ENCODE data around the gene COL6A5. TPM values are rescaled to one million over a fixed set of nuclear protein-coding genes. Genes with fewer than 3 reads are reported as not detected.

COL6A5 gene
- total RNA-seq, 1 experiment from 2014 or later, result not detected

- BruUV-seq (replicated peaks), result no TSS peak
- no peaks in the 10 kb centered on the region for H3K4me1 ChIP-seq (ENCODE audit: control insufficient read depth in 1 of 2, insufficient read depth in 2 of 2, low read length in 2 of 2)
- peaks cover 73% of the 10 kb centered on the region for H3K27me3 ChIP-seq (ENCODE audit: insufficient read depth, low read length)
- ATAC-seq (no peak), DNase-seq (ENCODE audit: low read depth, low spot score) (no peak)
- CTCF ChIA-PET, result no interaction called here
- no peaks in the 10 kb centered on the region for H3K9me2 ChIP-seq (ENCODE audit: insufficient read depth)
- no peaks in the 10 kb centered on the region for H3K79me2 ChIP-seq (ENCODE audit: insufficient read depth, low read length)
- no peak overlapping the region for H3K4me3 ChIP-seq (replicated peaks in 1 of 2; ENCODE audit: low read depth in 1 of 2, low read length in 2 of 2)
- no peak overlapping the region for H3K9ac ChIP-seq (ENCODE audit: low read length)
- no peak overlapping the region for H3K27ac ChIP-seq (ENCODE audit: low read depth, low read length)
- H3K9me3 ChIP-seq (ENCODE audit: control insufficient read depth in 1 of 2, insufficient read depth in 1 of 2, low read depth in 1 of 2, low read length in 2 of 2), result no peaks in the 10 kb centered on the region
- H2AFZ ChIP-seq (ENCODE audit: low read depth, low read length, poor library complexity, severe bottlenecking), result no peak overlapping the region
- no peaks in the 10 kb centered on the region for H3K36me3 ChIP-seq (ENCODE audit: control insufficient read depth in 1 of 2, insufficient read depth in 2 of 2, low read length in 2 of 2)
- intact Hi-C loops (cut with micrococcal nuclease), result no loop called here
- POLR2A ChIA-PET, result no interaction called here
- TF ChIP-seq JUND (IDR thresholded peaks at IDR 0.05) (no peak), ZNF274 (IDR thresholded peaks at IDR 0.05; ENCODE audit: low read depth, low read length) (no peak), MAX (IDR thresholded peaks at IDR 0.05) (no peak), EGR1 (IDR thresholded peaks at IDR 0.05; ENCODE audit: low read depth) (no peak), ELF1 (IDR thresholded peaks at IDR 0.05; ENCODE audit: borderline replicate concordance, low read depth) (no peak)
- RAD21 ChIA-PET (ENCODE audit: low non-redundant PET in 1 of 2, low total read pairs in 2 of 2, uncharacterized antibody in 2 of 2, unreplicated experiment in 2 of 2), result no interaction called here
- H4K20me1 ChIP-seq (ENCODE audit: insufficient read depth), result no peaks in the 10 kb centered on the region
- H3K4me2 ChIP-seq (ENCODE audit: low read length), result no peak overlapping the region
Measured at GRCh38 chr3:130428871-130429712, 83.6 kb downstream of the COL6A5 start.

GRCh38 chr3:130429713-130430023 is 84.2 kb downstream of the COL6A5 start:
- no peaks in the 10 kb centered on the region for H3K9me3 ChIP-seq (ENCODE audit: control insufficient read depth in 1 of 2, insufficient read depth in 1 of 2, low read depth in 1 of 2, low read length in 2 of 2)
- no peaks in the 10 kb centered on the region for H3K79me2 ChIP-seq (ENCODE audit: insufficient read depth, low read length)
- RAD21 ChIA-PET (ENCODE audit: low non-redundant PET in 1 of 2, low total read pairs in 2 of 2, uncharacterized antibody in 2 of 2, unreplicated experiment in 2 of 2), result no interaction called here
- H3K36me3 ChIP-seq (ENCODE audit: control insufficient read depth in 1 of 2, insufficient read depth in 2 of 2, low read length in 2 of 2), result no peaks in the 10 kb centered on the region
- H2AFZ ChIP-seq (ENCODE audit: low read depth, low read length, poor library complexity, severe bottlenecking), result no peak overlapping the region
- H3K27ac ChIP-seq (ENCODE audit: low read depth, low read length), result no peak overlapping the region
- no TSS peak for BruUV-seq (replicated peaks)
- H3K27me3 ChIP-seq (ENCODE audit: insufficient read depth, low read length), result peaks cover 72% of the 10 kb centered on the region
- no peak overlapping the region for H3K4me2 ChIP-seq (ENCODE audit: low read length)
- H3K4me1 ChIP-seq (ENCODE audit: control insufficient read depth in 1 of 2, insufficient read depth in 2 of 2, low read length in 2 of 2), result no peaks in the 10 kb centered on the region
- no peak for DNase-seq (ENCODE audit: low read depth, low spot score)
- no peak overlapping the region for H3K4me3 ChIP-seq (replicated peaks in 1 of 2; ENCODE audit: low read depth in 1 of 2, low read length in 2 of 2)
- CTCF ChIA-PET, result no interaction called here
- intact Hi-C loops (cut with micrococcal nuclease), result no loop called here
- no peak overlapping the region for H3K9ac ChIP-seq (ENCODE audit: low read length)
- H3K9me2 ChIP-seq (ENCODE audit: insufficient read depth), result no peaks in the 10 kb centered on the region
- no peaks in the 10 kb centered on the region for H4K20me1 ChIP-seq (ENCODE audit: insufficient read depth)
- ATAC-seq, result no peak
- POLR2A ChIA-PET, result no interaction called here
- no peak for TF ChIP-seq SRF (IDR thresholded peaks at IDR 0.05; ENCODE audit: low read depth)
- no peak for TF ChIP-seq FOSL1 (IDR thresholded peaks at IDR 0.05; ENCODE audit: low read depth)
- no peak for TF ChIP-seq REST (IDR thresholded peaks at IDR 0.05; ENCODE audit: low read depth)
- no peak for TF ChIP-seq ZNF274 (IDR thresholded peaks at IDR 0.05; ENCODE audit: low read depth, low read length)
- TF ChIP-seq MAX (IDR thresholded peaks at IDR 0.05), result no peak
- no peak for TF ChIP-seq ELF1 (IDR thresholded peaks at IDR 0.05; ENCODE audit: borderline replicate concordance, low read depth)
